HG02571 (cell line): ENCODE measurements around the gene MCEE.
"Not testable (repeated sequence)": the region's sequence is repeated elsewhere in the genome, so short reads cannot be mapped to it uniquely, and the experiment has no call there.

Experiments
- ATAC-seq: cut with Tn5 transposase; IDR thresholded peaks from one replicate; pipeline ENCODE4 v1.9.1; 2021; ENCODE audit warnings: mild to moderate bottlenecking, moderate library complexity; ENCODE audit not compliant: unreplicated experiment

MCEE gene

GRCh38 chr2:71129114-71129901 is 721 bp downstream of the MCEE start:
- ATAC-seq = no peak

- no peak for ATAC-seq
These were observed 3.1 kb downstream of the MCEE start for GRCh38 chr2:71126957-71127356.

- no peak for ATAC-seq
These were observed 4.3 kb downstream of the MCEE start for GRCh38 chr2:71125506-71126294.

- no peak for ATAC-seq
These were observed 7.4 kb downstream of the MCEE start for GRCh38 chr2:71122387-71123298.

- ATAC-seq = no peak
These were observed 8.6 kb downstream of the MCEE start for GRCh38 chr2:71121479-71121878.

- ATAC-seq = no peak
These were observed 9.8 kb downstream of the MCEE start for GRCh38 chr2:71120195-71120594.

- no peak for ATAC-seq
These were observed 13.0 kb downstream of the MCEE start for GRCh38 chr2:71117063-71117462.

- ATAC-seq = no peak
These were observed 16.2 kb downstream of the MCEE start for GRCh38 chr2:71113843-71114242.

GRCh38 chr2:71108091-71108490 is 21.9 kb downstream of the MCEE start:
- no peak for ATAC-seq

GRCh38 chr2:71106463-71106862 is 23.6 kb downstream of the MCEE start:
- ATAC-seq = not testable (repeated sequence)

- ATAC-seq = no peak
These were observed 26.2 kb downstream of the MCEE start for GRCh38 chr2:71103809-71104208.

- no peak for ATAC-seq
These were observed 26.9 kb downstream of the MCEE start for GRCh38 chr2:71102981-71103681.

GRCh38 chr2:71101656-71102055 is 28.4 kb downstream of the MCEE start:
- no peak for ATAC-seq

GRCh38 chr2:71100195-71100964 is 29.6 kb downstream of the MCEE start:
- no peak for ATAC-seq

GRCh38 chr2:71092491-71093260 is 37.4 kb downstream of the MCEE start:
- ATAC-seq = not testable (repeated sequence)

GRCh38 chr2:71091808-71092207 is 38.2 kb downstream of the MCEE start:
- not testable (repeated sequence) for ATAC-seq

- ATAC-seq = not testable (repeated sequence)
These were observed 40.6 kb downstream of the MCEE start for GRCh38 chr2:71089475-71089874.

- not testable (repeated sequence) for ATAC-seq
These were observed 44.6 kb downstream of the MCEE start for GRCh38 chr2:71085325-71086003.
